GM19467 (cell line): ENCODE data around the gene B3GALT5.
"Not testable (repeated sequence)": the region's sequence is repeated elsewhere in the genome, so short reads cannot be mapped to it uniquely, and the experiment has no call there.

Experiments
- ATAC-seq: cut with Tn5 transposase; IDR thresholded peaks from one replicate; pipeline ENCODE4 v1.9.1; 2021; ENCODE audit warnings: mild to moderate bottlenecking, moderate library complexity; ENCODE audit not compliant: unreplicated experiment

B3GALT5 gene, protein sequence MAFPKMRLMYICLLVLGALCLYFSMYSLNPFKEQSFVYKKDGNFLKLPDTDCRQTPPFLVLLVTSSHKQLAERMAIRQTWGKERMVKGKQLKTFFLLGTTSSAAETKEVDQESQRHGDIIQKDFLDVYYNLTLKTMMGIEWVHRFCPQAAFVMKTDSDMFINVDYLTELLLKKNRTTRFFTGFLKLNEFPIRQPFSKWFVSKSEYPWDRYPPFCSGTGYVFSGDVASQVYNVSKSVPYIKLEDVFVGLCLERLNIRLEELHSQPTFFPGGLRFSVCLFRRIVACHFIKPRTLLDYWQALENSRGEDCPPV

DNA sequence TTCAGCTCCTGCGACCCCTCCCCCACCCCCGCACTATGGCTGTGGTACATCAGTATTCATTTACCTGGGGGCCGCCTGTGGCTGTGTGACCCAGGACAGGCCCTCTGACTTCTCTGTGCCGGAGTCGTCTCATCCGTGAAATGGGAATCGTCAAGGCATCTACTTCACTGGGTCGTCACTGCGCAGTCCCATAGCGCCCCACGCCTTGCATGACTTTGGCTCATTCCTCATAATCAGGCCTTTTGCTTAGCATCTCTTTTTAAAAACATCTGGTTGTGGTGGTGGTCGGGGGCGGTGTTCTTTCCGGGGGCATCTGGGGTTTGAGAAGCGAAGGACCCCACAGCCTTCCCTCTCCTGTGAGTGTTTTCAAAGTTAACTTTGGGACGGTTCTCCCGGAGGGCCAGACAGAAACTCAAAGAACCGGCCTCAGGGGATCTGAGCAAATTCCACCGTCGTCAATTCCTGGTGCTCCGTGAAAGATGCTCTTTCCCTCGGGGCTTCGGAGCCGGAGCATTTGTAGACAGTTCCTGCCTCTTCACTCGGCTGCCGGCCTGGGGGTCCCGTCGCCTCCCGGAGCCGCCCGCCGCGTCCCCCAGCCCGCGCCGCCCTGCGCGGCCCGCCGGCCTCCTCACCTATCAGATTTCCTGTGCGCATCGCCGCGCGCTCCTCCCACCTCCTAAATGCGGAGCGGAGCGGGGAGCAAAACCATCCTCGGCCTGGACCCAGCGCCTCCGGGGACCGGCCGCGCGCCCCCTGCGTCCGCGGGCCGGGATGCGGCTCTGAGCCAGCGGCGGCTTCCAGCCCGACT lies at the start of gene B3GALT5:
B3GALT5 (plus strand) TSS at position 708 of the 808 bp plus-strand sequence. CDS start 47,620 bp downstream, outside the sequence.
- ATAC-seq, result no peak

DNA sequence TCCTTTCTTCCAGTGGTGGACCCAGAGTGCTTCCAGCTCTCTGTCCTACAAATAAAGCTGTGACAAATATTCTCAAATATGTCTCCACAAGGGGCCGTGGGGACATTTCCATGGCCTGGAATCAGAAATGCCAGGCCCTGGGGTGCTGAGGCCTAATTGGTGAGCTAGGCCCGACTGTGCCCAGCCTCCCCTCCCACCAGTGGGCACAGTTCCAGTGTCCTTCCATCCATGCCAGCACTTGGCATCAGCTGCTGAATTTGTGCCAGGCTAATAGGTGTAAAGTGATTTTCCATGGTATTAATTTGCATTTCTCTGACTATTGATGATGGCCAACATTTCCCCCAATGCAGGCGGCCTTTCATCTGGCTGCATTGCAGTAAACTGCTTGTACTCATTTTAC lies 48.5 kb upstream of the B3GALT5 start:
- ATAC-seq, result no peak

DNA sequence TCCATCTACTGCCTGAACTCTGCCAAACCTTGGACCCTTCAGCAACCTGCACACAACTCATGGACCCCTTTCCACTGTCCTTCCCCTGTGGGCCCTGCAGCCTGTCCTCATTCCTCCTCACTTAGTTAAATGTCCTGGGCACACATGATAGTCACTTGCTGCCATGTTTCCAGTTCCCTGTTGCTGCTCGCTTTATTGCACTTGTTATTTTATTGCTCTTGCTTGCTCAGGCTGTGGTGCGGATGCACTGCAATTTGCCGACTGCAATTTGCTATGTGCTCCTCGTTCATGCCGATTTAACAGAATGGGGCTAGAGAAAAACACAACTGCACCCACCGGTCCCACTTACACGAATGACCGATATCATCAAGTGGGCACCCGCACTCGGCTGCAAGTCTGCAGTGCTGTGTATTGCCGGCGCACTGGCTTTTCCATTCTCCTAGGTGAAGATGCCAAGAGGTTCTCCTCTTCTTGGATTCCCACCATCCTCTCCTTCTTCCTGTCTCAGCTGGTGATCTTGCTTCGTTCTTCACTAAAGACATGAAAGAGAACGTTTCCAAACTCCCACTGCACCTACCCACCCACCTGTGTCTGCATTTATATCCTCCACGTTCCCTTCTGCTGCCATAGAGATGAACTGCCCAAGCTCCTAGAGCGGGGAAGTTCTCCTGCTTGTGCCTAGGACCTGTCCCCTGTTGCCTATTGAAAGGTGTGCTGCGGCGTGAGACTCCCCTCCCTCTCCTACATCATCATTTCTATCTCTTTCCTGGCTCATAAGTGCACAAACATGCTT lies 45.4 kb upstream of the B3GALT5 start:
- ATAC-seq, result no peak

DNA sequence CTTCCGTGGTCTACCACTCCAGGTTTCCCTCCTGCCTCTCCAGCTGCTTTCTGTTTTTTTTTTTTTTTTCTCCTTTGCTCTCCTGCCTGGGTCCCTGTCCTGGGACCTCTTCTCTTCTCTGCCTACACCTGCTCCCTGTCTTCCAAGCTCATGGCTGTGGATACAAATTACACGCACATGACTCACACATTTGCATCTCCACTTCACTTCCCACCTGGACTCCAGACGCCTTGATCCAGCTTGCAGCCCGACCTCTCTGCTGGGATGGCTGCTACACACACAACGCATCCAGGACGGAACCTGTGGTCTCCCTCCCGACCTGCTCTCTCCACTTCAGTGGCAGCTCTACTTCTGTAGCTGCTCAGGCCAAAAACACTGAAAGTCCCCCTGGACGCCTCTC lies 44.4 kb upstream of the B3GALT5 start:
- ATAC-seq, result no peak

DNA sequence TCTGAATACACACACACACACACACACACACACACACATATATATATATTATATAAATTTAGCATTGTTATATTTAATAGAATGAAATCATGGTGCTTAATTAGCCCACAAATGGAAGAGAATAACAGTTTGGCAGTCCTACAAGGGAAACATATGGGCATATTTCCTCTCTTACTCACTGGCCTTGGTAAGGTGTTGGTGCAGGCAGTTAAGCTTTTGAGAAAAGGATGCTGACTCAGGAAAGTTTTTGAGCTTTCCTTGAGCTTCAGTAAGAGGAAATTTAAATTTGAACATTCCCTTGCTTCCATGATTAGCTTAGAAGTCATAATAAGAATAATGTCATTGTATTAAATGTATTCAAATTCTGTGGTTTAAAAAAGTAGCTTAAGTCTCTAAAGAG lies 37.0 kb upstream of the B3GALT5 start:
- no peak for ATAC-seq

DNA sequence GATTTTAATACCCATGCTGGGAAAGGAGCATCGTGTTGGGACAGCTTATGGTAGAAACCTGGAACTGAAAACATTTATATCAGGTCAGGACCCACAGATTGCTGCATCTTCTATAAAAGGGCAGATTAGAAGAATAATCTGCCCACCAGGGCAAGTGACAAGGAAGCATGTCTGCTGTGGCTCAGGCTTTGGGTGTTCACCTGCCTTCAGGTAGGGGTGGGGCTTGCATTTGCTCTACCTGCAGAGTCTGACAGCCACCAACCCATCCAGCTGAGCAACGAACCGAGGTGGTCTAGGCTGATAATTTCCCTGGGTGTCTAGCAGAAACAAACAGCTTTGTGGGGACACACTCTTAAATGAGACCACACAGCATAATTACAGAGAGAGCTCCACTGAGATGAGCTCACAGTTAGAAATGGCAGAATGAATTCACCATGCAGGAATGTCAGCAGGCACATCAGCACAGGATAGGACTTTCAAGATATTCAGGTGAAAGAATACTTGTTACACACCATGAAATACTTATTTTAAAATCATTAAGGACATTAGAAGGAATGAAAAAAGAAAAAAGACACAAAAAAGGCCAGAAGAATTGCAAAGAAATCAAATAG lies 36.1 kb upstream of the B3GALT5 start:
- ATAC-seq, result no peak

DNA sequence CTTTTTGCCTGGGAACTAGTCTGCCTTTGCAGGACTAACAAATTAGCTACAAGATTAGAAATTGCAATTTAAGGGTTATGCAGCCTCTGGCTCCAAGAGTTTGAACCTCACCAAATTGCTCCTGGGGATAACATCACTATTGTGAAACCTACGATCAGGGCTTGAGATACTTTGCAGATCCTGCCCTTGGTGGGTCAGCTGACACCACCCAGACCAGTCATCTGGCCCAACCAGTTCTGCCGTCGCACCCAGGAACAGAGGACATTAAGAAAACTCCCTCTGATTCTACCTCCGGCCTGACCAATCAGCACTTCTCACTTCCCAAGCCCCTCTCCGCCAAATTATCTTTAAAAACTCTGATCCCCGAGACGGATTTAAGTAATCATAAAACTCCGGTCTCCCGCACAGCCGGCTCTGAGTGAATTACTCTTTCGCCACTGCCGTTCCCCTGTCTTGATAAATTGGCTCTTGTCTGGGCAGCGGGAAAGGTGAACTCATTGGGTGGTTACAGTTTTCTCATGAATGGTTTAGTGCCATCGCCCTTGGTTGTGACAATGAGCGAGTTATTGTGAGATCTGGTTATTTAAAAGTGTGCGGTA lies 32.9 kb upstream of the B3GALT5 start:
- no peak for ATAC-seq

DNA sequence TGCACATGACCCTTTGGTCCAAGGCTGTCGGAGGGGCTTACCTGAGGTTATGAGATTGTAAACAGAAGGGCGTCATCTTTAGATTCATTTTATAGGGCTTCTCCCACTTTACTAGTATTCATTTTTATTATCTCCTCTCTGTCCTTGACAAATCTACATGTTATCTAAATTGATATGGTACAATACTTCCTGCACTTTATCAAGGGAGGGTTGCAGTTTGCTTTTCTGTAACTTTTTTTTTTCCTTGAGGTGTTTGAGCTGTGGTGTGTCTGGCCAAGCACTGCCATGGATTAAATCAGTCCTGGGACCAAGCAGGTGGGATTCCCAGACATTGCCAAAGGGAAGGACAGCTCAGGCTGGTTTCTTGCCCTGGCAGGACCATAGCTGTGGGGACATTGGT lies 32.0 kb upstream of the B3GALT5 start:
- no peak for ATAC-seq

DNA sequence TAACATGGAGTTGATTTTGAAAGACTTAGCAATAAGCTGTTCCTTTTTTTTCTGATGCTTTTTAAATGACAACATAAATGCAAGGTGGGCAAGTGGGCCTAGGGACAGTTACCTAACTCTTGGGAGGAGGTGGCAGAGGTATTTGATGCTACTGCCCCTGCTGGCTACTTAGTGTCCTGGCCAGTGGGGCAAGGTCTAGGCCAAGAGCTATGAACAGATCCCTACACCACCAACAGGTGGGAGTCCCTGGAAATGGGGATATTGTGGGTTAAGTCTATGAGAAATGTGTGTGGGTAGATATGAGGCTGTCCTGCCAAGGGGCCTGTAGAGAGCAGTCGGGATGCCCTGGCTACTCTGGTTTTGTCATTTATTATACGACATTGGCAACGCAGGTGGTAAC lies 31.3 kb upstream of the B3GALT5 start:
- no peak for ATAC-seq

DNA sequence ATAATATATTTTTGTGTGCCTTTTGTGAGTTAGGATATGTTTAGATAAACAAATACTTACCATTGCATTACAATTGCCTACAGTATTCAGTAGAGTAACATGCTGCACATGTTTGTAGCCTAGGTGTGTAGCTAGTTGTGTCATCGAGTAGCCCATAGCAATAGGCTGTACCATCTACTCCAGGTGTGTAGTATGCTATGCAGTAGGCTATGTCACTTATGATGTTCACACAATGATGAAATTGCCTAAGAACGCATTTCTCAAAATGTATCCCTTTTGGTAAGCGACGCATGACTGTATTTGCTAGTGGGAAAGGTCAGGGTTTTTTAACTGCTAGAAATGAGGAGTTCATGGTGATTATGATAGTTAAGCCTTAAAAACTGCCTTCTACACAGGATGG lies 30.0 kb upstream of the B3GALT5 start:
- ATAC-seq, result no peak

DNA sequence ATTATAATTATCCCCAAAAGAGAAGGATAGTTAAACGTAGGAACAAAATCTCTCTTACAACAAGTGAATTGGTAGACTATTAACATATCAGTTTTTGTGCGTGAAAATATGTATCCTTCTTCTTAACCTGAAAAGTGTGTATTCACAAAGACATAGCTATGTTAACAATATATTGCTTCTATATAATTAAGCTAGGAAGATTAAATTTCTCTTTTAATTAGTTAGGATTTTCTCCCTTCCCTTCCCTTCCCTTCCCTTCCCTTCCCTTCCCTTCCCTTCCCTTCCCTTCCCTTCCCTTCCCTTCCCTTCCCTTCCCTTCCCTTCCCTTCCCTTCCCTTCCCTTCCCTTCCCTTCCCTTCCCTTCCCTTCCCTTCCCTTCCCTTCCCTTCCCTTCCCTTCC lies 29.2 kb upstream of the B3GALT5 start:
- not testable (repeated sequence) for ATAC-seq

DNA sequence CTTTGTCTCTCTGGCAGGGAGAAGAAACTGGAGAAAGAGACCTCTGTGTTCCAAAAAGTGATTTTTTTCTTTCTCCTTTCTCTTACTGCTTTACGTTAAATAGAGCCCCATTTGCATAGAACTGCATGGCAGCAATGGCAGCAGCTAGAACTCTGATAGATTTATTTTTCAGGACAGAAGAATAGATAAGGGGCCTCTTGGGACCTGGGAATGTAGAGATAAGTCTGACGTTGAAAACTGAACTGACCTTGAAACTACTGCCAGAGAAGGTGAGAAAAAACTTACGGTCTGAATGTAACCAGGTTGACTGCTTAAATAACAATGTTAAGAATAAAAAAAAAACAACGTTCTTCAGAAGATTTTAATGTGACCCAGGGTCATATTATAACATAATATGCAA lies 25.4 kb upstream of the B3GALT5 start:
- ATAC-seq, result no peak

DNA sequence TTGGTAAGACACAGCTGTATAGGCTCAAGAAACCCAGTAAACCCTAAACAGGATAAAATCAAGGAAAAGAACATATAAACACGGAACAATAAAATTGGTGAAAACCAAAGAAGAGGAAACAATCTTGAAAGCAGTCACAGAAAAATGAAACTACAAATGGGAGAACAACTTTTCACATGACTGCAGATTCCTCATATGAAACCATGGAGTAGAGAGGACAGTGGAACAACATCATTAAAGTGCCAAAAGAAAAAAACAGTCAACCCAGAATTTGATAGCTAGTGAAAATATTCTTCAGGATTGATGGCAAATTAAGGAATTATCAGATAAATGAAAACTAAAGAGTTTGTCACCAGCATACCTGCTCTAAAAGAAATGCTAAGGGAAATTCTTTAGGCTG lies 23.9 kb upstream of the B3GALT5 start:
- ATAC-seq, result no peak

DNA sequence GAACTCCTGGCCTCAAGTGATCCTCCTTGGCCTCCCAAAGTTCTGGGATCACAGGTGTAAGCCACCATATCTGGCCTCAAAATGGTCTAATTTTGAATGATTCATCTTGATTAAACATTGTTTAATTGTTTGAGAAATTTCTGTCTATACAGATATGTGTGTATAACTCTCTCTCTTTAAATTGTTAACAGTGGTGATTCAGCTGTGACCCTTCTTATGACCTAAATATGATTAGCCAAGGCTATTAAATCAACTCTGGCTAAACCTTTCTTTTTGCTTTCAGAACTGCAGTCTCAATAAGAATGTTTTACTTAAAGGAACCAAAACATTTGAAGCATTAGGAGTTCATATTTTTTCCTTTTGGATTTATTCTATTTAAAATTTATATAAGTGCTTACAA lies 19.2 kb upstream of the B3GALT5 start:
- ATAC-seq, result no peak

DNA sequence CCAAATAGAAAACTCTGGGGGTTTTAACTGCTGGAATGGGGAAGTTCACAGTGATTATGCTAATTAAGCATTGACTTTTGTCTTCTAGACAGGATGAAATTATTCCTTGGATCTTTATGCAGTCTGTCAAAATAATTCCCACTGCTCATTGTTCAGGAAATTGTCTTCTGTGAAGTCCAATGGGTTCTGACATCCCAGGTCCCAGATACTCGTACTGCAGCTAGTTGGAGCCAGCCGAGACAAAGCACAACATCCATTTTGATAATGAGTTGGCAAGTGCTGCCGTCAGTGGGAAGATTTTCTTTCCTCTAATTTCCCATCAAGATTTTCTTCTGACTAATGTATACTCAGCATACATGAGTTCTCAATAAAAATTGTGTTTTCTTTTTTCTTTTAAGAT lies 17.3 kb upstream of the B3GALT5 start:
- ATAC-seq, result no peak

DNA sequence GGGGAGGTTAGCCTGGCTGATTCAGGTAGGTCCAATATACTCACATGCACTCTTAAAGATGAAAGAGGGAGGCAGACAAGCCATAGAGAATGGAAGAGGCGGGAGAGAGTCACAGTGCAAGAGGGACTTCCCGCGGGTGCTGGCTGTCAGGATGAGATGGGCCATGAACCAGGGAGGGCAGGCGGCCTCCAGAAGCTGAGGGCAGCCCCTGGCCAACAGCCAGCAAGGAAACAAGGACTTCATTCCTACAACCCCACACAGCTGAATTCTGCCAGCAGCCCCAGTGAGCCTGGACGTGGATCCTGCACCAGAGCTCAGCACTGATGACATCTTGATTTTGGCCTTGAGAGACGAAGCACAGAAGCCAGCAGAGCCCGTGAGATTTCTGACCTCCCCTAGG lies 15.1 kb upstream of the B3GALT5 start:
- ATAC-seq, result no peak

DNA sequence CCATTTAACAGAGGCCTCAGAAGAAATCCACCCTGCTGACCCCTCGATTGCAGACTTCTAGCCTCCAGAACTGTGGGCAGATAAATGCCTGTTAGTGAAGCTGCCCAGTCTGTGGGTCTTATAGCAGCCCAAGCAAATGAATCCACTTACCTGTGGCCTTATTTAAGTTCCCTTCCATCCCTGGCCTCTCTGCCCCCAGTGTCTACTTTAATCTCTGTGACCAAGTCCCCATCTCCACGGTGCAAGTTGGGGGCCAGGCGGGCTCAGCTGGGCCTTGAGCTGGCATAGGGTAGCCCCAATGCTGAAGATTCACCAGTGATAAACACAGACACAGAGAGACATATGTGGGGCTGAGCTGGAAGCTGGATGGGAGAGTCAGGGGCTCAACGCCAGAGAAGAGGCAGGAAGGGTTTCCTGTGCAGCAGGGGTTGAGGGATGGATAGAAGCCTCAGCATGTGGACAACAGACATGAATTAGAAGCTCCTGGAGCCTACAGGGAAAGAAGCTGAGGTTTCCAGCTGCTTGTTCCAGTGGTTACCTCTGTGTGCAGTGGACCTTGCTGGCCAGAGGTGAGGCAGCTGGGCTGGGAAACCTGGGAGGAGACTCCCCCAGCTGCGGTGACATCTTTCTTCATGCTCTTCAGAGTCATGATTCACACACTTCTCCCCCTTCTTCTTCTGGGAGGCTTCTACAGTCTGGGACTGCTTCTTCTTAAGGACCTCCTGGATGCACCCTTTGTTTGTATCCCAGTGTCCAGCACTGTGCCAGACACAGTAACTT lies 13.4 kb upstream of the B3GALT5 start:
- no peak for ATAC-seq

DNA sequence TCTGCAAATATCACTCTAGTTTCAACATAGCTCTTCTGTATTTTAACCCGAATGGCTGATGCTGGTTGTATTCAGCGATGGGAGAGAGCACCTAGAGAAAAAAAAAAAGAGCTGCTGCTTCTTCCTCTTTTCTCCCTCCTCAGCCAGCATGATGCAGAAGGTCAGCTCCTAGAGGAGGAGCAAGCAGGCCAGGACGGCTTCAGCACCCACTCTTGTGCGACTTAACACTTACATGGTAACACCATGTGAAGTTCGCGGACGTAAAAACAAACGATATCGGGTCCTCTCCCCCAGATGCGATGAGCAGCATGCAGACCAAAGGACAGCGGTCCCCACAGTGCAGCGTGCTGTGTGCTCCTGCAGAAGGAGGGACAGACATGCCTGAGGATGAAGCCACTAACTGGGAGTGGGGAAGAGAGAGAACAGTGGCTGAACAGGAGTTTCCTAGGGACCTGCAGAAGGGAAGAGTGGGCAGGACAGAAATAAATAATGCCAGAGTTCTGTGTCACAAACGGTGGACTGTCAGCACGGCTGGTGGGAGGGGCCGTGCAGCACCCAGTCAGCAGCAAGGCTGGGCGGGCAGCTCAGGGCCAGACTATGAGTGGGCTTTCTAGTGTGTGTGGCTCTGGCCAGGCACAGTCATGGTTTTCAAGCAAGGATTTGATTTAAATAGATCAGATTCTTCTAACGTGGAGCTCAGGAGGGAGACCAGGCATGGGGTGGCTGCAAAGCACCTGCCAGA lies 11.4 kb upstream of the B3GALT5 start:
- ATAC-seq, result no peak

DNA sequence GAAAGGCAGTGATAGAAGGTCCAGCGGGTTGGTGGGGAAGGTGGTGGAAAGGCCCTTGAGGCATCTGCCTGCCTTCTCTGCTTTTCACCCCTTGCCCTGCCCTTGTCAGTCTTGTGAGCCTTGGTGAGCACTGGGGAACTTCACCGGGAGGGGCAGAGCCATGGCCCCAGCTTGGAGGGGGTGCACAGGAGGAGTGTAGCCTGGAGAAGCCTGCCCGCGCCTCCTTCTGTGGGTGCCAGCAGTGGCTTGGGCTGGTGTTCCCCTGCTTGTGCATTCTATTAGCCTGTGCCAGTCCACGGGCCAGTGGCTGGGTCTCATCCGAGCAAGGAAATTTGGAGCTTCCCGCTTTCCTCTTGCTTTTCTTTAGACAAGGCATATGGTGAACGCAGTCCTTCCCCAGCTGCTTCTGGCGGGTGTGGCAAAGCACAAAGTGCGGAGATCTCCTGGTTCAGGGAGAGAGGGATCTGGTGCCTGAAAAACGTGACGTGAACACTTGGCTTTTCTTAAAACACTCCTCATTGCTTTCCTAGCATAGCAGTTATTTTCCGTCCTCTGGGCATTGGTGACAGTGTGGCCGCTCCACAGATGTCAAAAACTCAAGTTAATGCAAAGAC lies 10.6 kb upstream of the B3GALT5 start:
- ATAC-seq, result no peak
